ENCODE data around the gene ARFGEF2.

- TF ChIP-seq POLR2A (IDR thresholded peaks at IDR 0.05) (no peak), POLR2AphosphoS5 (IDR thresholded peaks at IDR 0.05) (no peak), CTCF (IDR thresholded peaks at IDR 0.05) (no peak), EP300 (IDR thresholded peaks at IDR 0.05) (no peak)
Measured at GRCh38 chr20:48910347-48910781, 11.1 kb upstream of the ARFGEF2 start.
